Stimulated activated CD4-positive, alpha-beta T cell treated with anti-CD3 and anti-CD28 coated beads, Interleukin-15, amount 100 ng/mL, for 48 hours (primary cell): Measurements from ENCODE around the gene ATF6.
A peak's percentile ranks its signal among the peaks of the same experiment; 100 is the strongest.

Experiments
- DNase-seq, 2 donors: peaks; one replicate each; pipeline ENCODE4 v3.0.0-alpha.2; 2020; ENCODE audit warnings: low read depth in 2 of 2

ATF6 gene

GRCh38 chr1:161887730-161888287, 121.7 kb downstream of the ATF6 start:
- no peak for DNase-seq

DNA sequence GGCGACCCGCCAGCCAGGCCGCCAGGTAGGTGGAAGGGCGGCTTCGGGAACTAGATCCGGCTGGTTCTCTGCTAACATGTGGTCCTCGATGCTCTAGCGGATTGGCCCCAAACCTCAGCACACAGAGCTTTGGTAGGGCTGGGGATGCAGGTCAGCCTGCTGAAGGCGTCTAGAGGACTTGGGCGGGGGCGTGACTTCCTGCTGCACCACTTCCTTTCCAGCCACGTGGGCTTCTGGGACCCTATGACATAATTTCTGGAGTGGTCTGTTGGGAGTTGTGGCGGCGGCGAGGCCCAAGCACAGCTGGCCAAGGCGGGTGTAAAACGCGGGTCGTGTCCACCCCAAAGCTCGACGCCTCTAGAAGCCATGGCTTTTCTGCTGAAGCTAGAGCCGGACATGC, 124.5 kb downstream of the ATF6 start:
- DNase-seq: no peak

GRCh38 chr1:161899091-161899490, 133.0 kb downstream of the ATF6 start:
- no peak for DNase-seq

DNA sequence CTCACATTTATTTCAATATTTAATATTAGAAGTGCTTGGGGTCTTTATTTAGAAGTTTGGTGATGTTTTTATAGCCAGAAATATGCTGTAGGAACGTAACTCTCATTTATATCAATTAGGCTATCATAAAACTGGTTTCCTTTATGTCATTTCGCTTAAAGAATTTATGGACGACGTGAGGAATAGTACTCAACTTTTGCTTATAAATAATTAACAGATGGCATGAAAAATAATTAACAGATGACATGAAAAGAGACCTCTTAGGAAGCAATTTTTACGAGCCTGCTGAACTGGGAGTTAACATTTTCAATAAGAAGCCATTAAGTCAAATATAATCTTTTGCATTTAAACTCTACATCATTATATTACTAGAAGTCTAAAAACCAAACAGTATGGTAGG, 134.0 kb downstream of the ATF6 start:
- no peak for DNase-seq

DNA sequence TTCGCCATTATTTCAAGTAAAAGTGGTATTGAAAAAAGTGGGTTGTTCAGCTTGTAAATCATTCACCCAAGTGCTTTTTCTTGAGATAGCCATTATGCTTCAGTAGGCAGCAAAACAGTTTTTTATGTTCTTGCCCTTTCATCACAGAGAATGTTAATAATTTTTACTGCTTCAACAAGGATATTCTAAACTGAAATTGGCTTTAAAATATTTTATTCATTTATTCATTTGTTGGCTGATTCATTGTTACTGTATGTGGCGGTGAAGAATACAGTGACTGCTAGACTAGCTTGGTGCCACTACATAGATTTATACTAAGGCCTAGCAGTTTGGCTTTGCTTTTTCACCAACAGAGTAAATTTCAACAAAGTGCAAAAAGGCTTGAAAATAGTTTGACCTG, 136.1 kb downstream of the ATF6 start:
- no peak for DNase-seq

- DNase-seq: no peak
Measured at GRCh38 chr1:161905269-161905884, 139.3 kb downstream of the ATF6 start.

DNA sequence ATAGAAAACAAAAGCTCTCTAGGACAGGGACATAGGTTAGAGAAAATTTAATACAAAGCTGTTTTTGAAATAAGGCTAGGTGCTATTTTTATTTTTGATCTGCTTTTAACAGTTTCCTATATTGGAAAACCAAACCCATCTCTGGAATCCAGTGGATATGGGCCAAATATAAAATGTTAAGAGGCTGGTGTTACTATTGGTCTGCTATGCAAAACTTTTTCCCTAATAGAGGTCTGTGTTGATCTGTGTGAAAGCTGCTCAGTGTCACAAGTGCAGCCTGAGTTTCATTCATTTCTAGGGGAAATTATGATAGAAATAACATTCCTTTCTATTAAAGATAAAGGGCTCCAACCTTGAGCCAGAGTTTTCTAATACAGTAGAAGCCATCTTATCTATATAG, 141.1 kb downstream of the ATF6 start:
- no peak for DNase-seq

GRCh38 chr1:161908264-161908663, 142.1 kb downstream of the ATF6 start:
- no peak for DNase-seq

GRCh38 chr1:161910604-161911003, 144.5 kb downstream of the ATF6 start:
- no peak for DNase-seq

DNA sequence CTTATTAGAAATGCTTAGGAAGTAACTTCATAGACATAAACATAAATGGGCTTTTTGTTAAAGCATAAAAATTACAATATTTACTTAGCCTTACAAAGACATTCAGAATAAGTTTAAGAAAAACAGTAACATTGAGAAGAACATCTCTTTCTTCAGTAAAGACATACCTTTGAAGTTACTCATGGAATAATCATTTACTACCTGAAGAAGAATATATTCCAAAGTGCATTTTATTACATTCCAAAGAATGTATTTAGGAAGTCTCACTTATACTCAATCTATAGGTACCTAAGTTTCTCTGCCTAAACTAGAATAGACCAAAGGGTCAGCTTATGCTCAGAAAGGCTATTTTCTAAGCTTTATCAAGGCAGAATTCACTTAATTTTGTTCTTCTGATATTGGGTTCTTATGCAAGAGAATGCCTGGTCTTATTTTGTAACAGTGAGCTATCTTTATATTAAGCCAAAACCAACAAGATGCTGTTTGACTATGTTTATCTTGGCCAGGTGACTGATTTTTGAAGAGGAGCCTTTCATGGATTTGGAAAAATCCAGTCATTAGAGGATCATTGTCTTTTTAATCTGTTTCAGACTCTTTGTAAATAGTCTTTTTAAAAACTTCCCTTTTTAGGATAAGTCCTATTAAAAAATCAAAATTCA, 147.5 kb downstream of the ATF6 start:
- DNase-seq: no peak

DNA sequence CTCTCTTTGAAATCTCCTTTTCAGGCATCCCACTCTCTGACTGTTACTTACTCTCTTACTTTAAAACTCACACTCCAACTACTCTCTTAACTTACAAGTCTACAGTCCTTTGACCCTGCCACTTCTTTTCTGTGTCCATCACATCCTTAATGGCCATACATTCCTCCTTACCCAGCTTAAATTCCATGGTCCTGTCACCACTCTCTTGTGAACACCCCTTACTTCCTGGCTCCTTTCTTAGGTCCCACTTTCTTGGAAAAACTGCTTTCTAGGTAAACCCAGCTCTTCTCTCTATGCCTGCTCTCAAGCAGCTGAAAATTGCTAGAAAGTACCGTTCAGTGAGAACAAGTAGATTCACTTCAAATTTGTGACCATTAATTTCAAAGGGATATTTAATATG, 148.5 kb downstream of the ATF6 start:
- DNase-seq: no peak

GRCh38 chr1:161915051-161915503, 149.0 kb downstream of the ATF6 start:
- DNase-seq: peak; percentile 13 to 40

DNA sequence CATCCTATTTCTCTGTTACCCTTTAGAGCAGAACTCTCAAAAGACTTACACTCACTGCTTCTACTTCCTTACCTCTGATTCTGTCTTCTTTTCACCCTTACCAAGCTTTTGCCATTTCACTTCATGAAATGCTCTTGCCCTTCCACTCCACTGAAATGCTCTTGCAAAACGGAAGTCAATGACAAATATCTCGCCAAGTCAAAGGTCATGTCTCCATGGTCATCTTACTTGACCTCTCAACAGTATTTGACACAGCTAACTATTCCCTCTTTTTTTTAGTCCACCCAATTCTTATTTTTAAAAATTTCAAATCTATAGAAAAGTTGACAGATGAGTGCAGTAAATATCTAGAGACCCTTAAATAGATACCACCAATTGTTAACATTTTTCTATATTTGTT, 149.9 kb downstream of the ATF6 start:
- no peak for DNase-seq

DNA sequence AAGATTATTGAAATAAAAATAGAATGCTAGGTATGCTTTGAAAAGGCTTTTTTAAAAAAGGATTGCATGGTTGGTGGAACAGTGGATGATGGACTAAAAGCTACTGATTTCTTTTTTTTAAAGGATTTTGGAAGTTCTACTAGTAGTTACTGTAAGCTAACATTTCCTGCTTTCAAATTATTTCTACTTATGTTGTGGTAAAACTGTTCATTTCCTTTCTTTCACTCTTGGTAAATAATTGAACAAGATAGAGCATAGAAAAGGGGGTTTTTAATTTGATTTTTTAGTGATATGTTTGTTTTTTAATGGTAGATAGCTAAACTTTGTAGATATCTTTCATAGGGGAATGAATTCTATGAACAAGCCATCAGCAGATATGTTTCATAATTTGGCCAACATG, 153.1 kb downstream of the ATF6 start:
- DNase-seq: no peak

DNA sequence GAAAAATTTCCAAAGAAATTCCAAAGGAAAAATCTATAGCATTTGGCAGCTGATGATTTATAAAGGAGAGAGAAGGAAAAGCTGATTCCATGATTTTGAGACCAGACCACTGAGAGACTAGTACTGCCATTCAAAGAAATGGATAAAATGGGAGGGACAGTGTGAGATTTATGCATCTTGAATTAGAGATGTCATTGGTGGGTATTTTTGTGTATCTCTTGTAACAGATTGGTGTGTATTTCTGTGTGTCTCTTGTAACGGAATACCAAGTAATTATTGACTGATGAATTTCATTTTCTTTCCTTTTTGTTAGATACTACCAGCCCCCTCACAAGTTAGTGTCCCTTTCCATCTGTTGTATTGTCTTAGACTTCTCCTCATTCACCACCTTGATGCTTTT, 155.4 kb downstream of the ATF6 start:
- no peak for DNase-seq

GRCh38 chr1:161921990-161922389, 155.9 kb downstream of the ATF6 start:
- no peak for DNase-seq

DNA sequence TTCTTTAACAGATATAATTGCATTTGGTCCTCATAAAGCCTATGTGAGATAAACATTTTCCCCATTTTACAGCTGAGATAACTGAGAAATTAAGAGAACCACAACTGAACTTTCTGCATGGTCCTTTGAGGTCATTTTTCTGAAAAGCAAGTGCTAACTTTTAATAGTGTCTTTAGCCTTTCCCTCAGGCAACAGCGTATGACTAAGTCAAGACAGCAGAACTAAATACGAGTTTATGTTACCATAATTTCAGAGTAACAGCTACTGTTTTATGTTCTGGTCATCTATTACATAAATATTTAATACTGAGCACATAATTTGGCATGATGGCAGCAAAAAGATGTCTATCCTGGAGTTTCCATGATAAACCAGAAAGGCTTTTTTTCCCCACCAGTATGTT, 161.9 kb downstream of the ATF6 start:
- DNase-seq: no peak

- no peak for DNase-seq
Measured at GRCh38 chr1:161929137-161929536, 163.0 kb downstream of the ATF6 start.

DNA sequence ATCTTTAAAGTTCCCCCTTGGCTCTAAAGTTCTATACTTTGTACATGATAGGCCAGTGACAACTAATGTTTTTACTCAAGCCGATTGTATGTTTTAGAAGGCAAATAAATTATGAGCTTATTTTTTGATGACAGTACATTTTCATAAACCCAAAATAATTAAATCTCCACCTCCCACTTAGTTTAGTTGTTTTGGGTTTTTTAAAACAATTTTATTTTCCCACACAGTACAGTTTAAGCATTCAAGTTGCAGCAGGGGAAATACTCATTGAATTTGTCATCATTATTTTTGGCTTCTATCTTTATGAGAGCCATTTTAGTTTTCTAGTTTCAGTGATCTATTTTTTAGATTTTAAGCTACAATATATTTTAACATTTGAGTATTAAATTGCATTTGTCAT, 163.9 kb downstream of the ATF6 start:
- DNase-seq: no peak

GRCh38 chr1:161932668-161933067, 166.5 kb downstream of the ATF6 start:
- DNase-seq: no peak

DNA sequence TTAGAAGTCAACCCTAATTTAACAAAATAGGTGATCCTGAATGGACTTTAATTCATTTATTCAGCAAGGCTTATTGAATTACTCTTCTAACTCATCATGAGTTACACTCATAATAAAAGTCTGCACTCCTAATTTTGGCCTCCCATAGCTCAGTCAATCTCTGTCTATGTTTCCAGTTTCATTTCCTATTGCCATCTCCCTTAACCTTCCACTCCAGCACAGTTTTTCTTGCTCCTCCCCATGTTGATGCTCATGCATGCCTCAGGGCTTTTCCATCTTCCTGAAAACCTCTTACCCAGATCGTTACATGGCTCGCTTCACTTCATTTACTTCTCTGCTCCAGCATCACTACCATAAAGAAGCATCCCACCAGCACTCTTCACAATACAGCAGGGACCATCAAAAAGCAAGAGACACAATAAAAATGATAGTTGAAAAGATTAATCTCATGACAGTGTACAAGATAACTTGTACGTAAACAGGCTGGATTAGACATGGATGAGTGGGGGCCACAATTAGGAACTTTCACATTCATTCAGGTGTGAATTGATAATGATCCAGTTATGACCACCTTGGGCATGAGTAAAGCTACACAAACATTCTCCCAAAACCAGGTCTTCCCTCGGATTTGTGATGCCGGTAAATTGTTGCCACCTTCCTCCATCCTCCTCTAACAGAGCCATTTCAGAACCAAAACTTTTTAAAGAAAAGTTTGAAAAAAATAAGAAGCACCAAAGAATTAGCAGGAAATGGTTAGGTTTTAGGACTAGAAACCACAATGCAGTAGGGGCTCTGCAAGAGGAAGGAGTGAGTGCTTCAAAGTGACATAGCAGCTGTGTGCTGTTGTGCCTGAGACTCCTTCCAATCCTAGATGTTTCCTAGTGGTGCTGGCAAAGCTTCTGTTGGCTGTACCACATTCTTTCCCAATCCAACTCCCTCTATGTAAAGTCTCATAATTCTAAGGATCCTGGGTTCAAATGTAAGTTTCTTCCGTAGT, 167.8 kb downstream of the ATF6 start:
- no peak for DNase-seq

DNA sequence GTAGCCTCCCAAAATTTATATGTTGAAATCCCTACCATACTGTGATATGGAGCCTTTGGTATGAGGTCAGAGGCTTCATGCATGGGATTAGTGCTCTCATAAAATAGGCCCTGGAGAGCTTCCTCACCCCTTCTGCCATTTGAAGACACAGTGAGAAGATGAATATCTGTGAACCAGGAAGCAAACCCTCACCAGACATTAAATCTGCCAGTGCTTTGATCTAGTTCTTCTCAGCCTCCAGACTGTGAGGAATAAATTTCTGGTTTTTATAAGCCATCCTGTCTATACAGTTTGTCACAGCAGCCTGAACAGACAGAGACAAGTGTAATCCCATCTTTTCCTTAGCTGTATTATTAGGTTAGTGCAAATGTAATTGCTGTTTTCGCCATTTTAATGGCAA, 169.1 kb downstream of the ATF6 start:
- DNase-seq: no peak
